LHCN-M2 (cell line): ENCODE data around the gene PLD5. TPM values are rescaled to one million over a fixed set of nuclear protein-coding genes. Genes with fewer than 3 reads are reported as not detected.

Source experiments
- DNase-seq: peaks from one replicate; pipeline ENCODE4 v3.0.0-alpha.2; 2012; ENCODE audit warnings: low read depth
- polyA plus RNA-seq: library from polyadenylated mRNA; unstranded; fragments of >200 nt; gene quantifications from one replicate; pipeline ENCODE4 v1.2.1, GENCODE V29; 2012; ENCODE audit warnings: missing spikeins
- total RNA-seq: library from RNA; depleted of rRNA; stranded (reverse); fragments of >200 nt; gene quantifications from 2 replicates; pipeline ENCODE4 v1.2.3, GENCODE V29; 2014; rRNA removed

PLD5 gene
- total RNA-seq, result 0.11 and 0.90 TPM in 2 replicates
- polyA plus RNA-seq, result 2.4 TPM

- DNase-seq, result peak; percentile 8
Observed at GRCh38 chr1:242524571-242525359, at the start of gene PLD5. TSS of gene PLD5 (minus strand) at chr1:242524697.

DNA sequence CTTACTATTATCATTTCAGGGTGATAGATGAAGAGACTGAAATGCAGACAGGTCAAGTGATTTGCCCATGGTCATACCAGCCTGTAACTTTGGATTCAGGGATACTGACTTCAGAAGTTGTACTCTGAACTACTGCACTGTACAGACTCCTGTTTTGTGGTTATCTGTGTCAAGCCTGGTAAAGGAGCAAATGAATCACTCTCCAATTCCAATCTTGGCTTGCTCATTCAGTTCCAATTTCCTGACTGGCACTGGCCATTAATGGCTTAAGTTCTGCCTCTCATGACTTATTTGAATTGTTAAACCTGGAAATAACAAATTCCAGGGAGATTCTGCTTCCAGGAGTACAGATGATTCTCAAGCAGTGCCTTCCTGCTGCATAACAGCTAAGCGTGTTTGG lies 45.4 kb upstream of the PLD5 start:
- DNase-seq, result peak; percentile 30

GRCh38 chr1:242568666-242569065 lies 44.2 kb upstream of the PLD5 start:
- DNase-seq, result no peak

DNA sequence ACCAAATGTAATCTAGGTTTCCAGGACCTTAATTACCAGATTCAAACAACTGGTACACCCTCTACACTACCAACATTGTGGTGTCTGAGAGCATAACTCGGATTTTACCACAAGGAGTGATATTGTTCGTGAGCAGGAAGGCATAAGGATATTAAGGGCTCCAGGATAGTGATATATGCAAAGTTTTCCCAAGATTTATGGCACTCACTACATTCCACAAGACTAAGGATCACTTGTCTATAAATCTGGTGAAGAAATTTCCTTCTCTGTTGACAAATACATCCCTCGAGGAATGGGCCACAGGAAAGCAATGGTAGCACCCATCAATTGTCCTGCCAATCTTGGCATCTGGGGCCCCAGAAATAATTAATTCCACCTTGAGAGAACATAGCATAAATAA lies 43.1 kb upstream of the PLD5 start:
- no peak for DNase-seq

DNA sequence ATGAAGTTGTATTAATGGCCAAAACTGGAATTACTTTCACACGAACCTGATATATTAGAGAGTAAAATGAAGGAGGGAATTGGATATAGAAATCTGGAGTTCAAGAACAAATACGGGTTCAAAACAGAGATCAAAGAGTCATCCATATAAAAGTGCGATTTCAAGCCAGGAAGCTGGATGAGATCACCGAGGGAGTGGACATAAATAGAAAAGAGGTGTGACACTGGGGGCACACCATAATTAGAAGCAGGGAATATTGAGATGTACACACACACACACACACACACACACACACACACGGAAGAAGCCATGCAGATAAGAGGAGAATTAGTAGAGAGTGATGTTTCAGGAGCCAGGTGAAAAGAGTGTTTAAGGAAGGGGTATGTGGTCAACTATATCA lies 32.3 kb upstream of the PLD5 start:
- DNase-seq, result no peak

DNA sequence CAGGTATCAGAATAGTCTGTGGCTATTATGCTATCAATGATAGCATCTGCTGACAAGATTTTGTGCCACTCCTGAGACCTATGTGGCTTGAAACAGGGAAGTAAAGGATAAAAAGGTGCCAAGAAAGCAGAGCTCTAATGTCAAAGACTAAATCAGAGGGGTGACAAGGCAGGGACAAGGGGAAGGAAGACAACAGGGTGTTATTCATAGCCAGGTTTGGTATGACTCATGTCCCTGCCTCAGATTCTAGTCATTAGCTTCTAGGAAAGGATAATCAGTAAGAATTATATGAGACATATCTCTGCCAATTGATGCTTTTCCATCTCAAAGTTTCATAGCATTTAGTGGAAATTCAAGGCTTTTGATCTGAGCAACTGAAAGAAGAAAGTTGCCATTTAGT lies 31.8 kb upstream of the PLD5 start:
- DNase-seq, result no peak

- no peak for DNase-seq
Observed at GRCh38 chr1:242554577-242554976, 30.1 kb upstream of the PLD5 start.

- no peak for DNase-seq
Observed at GRCh38 chr1:242546849-242547729, 22.6 kb upstream of the PLD5 start.

GRCh38 chr1:242546441-242546840 lies 21.9 kb upstream of the PLD5 start:
- no peak for DNase-seq

- no peak for DNase-seq
Observed at GRCh38 chr1:242544071-242544470, 19.6 kb upstream of the PLD5 start.

DNA sequence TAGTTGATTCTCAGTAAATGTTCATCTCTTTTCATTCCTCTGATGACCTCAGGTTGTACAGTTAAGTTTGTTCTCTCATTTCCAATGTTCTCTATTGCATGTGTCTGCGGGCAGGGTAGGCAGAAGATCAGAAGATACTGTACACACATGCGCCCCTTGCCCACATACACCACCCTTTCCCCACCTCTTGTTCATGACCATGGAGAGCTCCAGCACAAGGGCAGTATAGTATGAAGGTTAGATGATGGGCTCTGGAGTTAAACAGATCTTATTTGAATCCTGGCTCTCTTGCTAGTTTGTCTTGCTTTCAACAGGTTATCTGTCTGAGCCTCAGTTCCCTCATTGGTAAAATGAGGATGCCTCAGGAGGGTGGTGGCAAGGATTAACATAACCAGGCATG lies 17.8 kb upstream of the PLD5 start:
- DNase-seq, result no peak

DNA sequence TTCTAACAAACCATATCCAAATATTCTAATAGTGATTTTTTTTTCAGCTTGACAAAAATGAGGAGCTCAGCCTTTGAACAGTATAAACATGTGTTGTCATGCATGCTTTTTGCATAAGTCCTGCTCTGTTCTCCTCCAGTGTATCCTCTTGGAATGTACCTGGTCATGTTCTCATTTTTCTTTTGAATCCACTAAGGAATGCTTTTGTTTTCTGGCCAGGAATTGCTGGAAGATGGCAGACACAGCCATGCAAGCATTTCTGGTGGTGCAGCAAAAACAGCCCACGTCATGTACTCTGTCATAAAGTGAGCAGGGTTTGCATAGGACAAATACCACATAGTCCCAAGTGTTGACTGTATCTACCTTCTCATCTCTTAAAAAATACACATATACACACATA lies 11.5 kb upstream of the PLD5 start:
- DNase-seq, result no peak

DNA sequence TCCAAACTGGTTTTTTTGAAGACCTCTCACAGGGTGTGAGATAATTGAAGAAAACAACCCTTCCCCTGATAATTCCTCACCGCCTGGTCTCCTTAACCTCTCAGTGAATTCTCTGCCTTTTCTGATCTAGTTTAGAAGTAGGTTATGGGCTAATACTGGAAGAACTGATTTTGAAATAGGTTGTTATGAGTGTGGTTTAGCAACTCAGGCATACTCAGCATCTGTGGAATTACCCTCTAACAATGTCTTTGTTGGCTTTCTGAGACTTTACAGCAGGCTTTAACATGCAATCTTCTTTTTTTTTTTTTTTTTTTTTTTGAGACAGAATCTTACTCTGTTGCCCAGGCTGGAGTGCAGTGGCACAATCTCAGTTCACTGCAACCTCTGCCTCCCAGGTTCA lies 10.3 kb upstream of the PLD5 start:
- no peak for DNase-seq

DNA sequence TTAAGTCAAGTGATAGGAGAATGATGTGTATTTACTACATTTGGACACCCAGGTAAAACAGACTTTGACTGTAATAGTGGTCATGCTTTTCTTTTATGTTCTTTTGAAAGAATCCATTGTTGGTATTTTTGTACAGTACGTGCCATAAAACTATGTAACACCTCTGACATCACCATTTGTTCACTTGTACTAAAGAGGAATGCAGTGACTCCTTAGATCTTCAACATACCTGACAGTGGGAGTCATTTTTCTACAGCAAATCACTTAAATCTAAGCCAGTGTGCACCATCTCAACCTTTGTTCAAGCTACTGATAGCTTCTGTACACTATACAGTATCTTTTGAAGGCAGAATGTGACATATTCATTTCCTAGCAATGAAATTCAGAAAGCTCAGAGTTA lies 6.3 kb upstream of the PLD5 start:
- DNase-seq, result peak; percentile 13

DNA sequence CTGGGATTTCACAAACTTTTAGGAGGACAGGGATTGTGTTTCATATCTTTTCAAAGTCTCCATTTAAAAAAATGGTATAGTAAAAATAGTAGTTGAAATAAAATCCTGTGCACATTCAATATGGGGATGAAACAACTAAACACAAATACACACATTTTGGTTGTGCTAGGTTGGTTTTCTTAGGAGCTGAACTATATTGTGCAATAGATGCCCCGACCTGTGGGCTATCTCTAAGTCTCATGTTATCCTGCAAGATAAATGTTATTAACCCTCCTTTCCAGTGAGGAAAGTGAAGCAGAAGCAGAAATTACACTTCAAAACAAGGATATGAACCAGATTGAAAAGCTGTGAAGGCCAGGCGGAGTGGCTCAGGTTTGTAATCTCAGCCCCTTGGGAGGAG lies 1.3 kb upstream of the PLD5 start:
- DNase-seq, result no peak

DNA sequence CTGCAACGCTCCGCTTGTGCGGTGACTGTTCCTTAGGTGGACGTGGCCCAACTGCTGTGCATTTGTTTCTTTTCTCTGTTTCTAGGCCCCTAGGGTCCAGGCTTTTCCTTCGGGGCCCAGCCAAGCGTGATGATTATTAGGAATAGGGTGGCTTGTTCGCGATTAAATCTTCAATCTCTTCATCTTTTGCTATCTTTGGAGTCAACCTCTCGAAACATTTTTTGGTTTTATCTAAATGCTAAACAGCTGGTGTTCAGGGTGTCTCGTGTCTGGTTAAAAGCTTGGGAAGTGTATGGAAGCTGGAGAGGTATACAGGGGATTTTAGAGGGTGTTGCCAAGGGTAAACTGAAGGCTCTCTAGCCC lies 844 bp upstream of the PLD5 start:
- no peak for DNase-seq

DNA sequence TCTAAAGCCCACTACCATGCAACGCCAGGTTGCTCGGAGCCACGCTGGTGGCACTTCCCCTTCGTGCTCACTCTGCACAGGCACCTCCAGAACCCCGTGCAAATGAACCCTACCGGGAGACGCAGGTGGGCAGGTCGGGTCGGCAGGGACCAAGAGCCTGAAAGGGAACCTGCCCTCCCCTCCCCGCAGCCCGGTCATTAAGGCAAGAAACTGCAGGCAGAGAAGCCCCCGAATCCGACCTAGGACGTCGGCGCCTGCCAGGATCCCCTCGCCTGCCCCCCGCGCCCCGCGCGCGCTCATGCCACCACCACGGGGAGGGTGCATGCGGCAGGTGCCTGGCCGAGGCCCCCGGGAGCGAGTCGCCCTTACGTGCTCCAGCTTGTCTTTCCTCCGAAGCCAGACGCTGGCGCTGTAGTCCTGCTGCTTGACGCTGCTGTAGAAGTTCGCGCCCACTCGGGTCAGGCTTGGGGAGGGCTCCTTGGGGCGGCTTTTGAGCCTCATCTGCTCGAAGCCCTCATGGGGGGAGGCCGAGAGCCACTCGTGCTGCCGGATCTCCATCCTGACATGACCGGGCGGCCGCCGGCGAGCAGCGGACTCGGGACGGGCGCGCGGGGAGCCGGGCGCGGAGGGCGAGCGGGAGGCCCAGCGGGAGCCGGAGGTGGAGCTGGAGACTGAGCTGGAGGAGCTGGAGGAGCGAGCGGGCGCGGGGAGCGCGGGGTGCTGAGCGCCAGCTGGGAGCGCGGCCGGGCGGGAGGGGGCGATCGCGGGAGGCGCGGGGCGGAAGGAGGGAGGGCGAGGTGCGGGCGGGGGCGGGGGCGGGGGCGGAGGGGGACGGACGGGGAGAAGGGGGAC lies 552 bp downstream of the PLD5 start:
- peak; percentile 26 for DNase-seq

DNA sequence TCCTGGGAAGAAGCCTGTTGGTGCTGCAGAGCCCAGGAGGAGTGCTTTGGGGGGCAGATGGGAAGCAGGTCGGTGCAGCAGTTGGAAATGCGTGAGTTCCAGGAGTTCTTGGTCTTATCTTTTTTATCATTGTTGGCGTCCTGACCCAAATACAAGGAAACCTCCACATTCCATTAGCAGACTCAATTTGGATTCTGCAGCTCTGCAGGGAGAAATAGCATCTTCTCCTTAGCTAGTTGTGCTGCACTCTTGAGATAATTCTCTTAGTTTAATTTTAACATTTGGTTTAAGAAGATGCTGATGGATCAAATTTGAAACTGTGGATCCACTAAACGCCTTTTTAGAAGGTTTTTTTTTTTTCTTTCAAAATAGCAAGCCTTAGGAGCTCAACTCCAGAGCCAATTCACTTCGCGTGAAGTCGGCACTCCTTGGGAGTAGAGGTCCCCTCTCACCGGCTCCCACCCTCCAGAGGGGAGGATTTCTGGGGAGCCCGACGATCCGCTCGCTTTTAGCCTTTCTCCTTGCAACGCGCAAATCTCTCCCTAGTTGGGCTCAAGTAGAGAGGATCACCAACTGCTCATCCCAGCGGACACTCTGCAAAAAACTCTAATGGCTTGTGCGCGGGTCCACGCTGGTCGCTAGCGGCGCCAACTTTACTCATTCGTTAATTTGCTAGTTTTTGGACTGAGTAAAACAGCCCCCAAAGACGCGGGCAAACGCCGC lies 1.3 kb downstream of the PLD5 start:
- no peak for DNase-seq

DNA sequence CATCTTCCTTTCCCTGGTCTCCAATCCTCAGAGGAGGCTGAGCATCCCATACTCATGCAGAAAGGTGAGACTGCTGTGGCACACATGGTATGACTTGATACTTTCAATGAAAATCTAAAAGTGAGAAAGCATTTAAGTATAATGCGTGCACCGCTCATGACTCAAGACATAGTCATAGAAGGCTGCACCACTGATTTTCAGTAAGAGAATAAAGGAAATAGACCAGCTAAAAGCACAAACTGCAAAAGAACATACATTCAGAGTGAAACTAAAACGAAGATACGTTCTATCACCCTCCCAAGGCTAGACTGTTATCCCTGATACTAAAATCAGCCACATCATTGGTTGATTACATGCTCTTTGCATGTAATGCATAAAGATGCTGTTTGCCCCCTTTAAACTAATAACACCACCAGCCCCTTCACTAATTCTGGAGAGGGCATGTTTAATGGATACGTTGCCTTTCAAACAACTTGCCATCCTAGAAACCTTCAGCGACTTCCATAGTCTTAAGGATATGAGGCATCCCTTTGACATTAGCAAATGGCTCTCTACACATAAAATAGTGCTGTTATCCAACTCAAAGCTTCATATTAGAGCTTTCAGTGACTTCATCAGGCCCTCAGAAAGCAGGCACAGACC lies 2.1 kb downstream of the PLD5 start:
- peak; percentile 10 for DNase-seq

DNA sequence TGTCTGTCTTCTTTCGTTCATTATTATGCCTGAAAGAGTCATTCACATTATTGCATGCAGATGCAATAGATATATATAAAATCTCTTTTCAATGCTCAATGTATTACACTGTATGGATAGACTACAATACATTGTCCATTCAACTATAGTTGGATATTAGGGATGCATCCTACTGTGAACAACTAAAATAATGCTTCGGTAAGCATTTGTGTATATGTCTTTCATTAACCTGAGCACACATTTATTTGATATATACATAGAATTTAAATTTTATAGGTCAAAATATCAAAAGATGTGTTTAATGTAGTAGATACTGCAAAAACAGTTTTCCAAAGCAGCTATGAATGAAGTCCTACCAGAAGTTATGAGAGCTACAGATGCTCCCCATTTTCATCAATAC lies 8.9 kb downstream of the PLD5 start:
- no peak for DNase-seq

- DNase-seq, result no peak
Observed at GRCh38 chr1:242506724-242507123, 17.8 kb downstream of the PLD5 start.
